ENCODE measurements around the gene DPYD.

DPYD gene

DNA sequence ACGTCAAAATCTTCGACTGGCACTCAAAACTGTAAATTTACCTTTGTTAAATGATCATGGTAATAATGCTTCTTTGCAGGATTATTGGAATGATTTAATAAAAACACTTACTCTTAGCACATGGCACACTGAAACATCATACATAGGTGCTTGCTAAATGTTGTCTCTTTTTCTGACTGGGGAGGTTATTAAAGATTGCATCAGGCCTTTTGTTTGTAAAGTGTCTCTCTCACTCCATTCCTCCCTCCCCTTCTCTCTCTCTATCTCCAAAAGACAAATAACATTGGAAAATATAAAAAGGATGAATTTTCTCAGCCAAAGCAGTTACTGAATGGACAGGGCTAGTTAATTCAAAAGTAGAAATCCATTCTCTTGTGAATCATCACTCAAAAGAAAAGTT, 404.2 kb downstream of the DPYD start:
- DNase-seq (ENCODE audit: extremely low read depth, low read depth) = no peak
- no peak overlapping the region for H3K4me3 ChIP-seq (replicated peaks; ENCODE audit: low read depth, low read length)
- TF ChIP-seq, protein P1, sequence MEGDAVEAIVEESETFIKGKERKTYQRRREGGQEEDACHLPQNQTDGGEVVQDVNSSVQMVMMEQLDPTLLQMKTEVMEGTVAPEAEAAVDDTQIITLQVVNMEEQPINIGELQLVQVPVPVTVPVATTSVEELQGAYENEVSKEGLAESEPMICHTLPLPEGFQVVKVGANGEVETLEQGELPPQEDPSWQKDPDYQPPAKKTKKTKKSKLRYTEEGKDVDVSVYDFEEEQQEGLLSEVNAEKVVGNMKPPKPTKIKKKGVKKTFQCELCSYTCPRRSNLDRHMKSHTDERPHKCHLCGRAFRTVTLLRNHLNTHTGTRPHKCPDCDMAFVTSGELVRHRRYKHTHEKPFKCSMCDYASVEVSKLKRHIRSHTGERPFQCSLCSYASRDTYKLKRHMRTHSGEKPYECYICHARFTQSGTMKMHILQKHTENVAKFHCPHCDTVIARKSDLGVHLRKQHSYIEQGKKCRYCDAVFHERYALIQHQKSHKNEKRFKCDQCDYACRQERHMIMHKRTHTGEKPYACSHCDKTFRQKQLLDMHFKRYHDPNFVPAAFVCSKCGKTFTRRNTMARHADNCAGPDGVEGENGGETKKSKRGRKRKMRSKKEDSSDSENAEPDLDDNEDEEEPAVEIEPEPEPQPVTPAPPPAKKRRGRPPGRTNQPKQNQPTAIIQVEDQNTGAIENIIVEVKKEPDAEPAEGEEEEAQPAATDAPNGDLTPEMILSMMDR (IDR thresholded peaks at IDR 0.05; ENCODE audit: low read depth, low read length, missing control alignments) = no peak

DNA sequence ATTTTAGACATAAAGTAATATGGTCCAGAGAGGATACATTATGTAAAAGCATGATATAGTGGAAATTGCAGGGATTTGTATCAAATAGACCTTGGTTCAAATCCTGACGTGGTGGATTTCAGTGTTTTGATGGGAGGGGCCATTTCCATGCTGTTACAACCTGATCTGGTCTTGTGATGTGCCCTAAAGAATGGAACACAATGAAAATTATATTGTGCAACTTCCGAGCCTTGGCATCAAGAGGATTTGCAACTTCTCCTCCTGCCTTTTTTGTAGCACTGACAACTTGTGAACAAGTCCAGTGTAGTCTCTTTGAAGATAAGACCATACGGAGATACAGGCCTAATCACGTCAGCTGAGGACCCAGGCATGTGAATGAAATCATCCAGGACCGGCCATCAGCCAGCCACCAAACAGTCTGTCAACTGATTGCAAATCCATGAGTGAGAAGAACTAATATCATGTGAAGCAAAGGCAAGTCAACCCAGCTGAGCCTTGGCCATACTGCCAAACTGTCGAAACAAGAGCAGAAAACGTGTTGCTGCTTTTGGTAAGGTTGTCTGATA, 412.1 kb downstream of the DPYD start:
- no peak overlapping the region for H3K4me3 ChIP-seq (replicated peaks; ENCODE audit: low read depth, low read length)
- TF ChIP-seq, protein P1 (IDR thresholded peaks at IDR 0.05; ENCODE audit: low read depth, low read length, missing control alignments) = no peak
- no peak for DNase-seq (ENCODE audit: extremely low read depth, low read depth)

DNA sequence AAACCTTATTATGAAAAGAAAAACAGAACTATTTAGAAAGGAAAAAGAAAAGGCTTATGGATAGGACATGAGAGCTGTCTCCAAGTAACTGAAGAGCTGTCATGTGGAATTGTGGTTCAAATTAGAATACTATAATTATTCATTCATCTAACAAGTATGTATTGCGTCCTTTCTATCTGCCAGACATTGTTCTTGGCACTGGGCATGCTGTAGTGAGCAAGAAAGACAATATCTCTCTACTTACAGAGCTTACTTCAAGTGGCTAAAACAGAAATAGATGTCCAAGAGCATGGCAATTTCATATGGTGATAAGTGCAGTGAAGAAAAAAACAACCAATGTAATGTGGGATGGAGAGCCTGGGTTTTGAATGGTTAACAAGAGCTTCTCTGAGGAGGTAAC, 413.0 kb downstream of the DPYD start:
- no peak for DNase-seq (ENCODE audit: extremely low read depth, low read depth)
- TF ChIP-seq, protein P1 (IDR thresholded peaks at IDR 0.05; ENCODE audit: low read depth, low read length, missing control alignments) = no peak

DNA sequence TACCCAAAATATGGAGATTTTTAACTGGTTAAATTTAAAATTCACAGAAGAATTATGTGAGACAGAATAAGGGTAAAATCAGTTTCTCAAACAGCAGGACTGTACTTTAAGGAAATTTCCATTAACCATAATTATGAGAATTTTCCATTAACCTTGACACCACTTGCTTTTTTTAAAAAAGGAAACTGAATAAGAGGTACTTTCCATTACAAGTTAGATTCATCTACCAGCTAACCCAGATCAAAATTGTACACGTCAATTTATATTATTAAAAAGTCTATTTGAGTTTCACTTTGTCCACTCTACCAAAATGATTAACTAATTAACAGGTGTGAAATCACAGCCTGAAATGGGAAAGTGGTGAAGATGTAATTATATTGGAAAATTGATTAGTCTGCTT, 414.5 kb downstream of the DPYD start:
- DNase-seq (ENCODE audit: extremely low read depth, low read depth) = no peak
- H3K4me3 ChIP-seq (replicated peaks; ENCODE audit: low read depth, low read length) = no peak overlapping the region
- TF ChIP-seq, protein P1 (IDR thresholded peaks at IDR 0.05; ENCODE audit: low read depth, low read length, missing control alignments) = no peak

More for the DNA sequence above, 413.0 kb downstream of the DPYD start:
- no peak overlapping the region for H3K4me3 ChIP-seq (replicated peaks; ENCODE audit: low read depth, low read length)

DNA sequence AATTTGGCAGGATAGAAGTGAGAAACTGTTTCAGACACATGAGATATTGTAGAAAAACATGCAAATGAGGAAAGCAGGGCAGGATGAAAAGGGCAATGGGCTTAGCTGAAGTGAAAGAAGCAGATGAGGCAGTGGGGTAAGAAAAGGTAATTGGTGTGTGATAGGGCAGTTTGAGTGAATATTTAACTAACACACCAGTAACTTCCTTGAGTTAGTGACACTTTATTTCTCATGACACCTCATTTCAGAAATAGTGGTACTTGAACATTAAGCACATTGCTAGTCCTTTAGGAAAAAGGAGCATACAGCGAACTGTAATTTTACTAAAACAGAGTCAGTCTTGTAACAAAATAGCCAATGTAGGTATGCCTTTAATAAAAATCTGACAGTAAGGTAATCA, 415.0 kb downstream of the DPYD start:
- TF ChIP-seq, protein P1 (IDR thresholded peaks at IDR 0.05; ENCODE audit: low read depth, low read length, missing control alignments) = no peak
- no peak overlapping the region for H3K4me3 ChIP-seq (replicated peaks; ENCODE audit: low read depth, low read length)
- no peak for DNase-seq (ENCODE audit: extremely low read depth, low read depth)

DNA sequence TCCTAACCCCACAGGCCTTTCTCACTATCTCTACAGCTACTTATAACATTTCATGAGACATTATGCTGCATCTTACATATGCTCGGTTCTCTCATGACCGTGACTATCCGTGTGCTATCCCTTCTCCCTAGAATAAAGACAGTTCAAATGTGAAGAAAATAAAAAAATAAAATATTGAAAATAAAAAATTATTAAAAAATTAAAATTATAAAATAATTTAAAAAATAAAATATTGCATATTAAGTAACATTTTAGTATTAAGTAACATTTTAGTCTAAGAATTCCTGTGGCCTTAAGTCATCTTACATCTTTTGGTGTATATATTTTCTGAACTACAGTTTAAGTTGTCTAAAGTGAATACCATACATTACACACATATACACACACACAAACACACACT, 415.5 kb downstream of the DPYD start:
- no peak overlapping the region for H3K4me3 ChIP-seq (replicated peaks; ENCODE audit: low read depth, low read length)
- no peak for DNase-seq (ENCODE audit: extremely low read depth, low read depth)
- TF ChIP-seq, protein P1 (IDR thresholded peaks at IDR 0.05; ENCODE audit: low read depth, low read length, missing control alignments) = no peak

DNA sequence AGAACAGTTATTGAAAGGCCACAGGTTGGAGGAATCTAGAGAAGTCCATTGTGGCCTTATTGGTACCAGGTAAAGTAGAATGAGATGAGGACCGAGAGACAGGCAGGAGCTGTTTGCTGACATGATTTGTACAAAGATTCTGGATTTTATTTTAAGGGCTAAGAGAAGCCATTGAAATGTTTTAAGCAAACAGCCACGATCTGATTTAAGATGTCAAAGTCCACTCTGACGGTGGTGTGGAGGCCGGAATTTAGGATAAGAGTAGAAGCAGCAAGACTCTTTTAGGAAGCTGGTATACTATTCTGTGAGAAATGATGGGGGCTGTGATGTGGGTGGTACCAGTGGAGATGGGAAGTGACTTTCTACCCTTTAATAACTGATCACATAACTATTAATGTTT, 418.5 kb downstream of the DPYD start:
- DNase-seq (ENCODE audit: extremely low read depth, low read depth) = no peak
- H3K4me3 ChIP-seq (replicated peaks; ENCODE audit: low read depth, low read length) = no peak overlapping the region
- TF ChIP-seq, protein P1 (IDR thresholded peaks at IDR 0.05; ENCODE audit: low read depth, low read length, missing control alignments) = no peak

Measured in HFF-Myc (cell line).